Measurements from ENCODE around the gene RIC3.

- TF ChIP-seq REST (IDR thresholded peaks at IDR 0.05; ENCODE audit: low read depth), result no peak
- TF ChIP-seq FOXM1 (IDR thresholded peaks at IDR 0.05; ENCODE audit: borderline replicate concordance, low read depth), result no peak
Observed at GRCh38 chr11:8180469-8180868, 11.6 kb upstream of the RIC3 start.

All from Ishikawa (cell line).